Pancreas (tissue), 10 donors: ENCODE data around the gene MYMK. TPM values are rescaled to one million over a fixed set of nuclear protein-coding genes. Genes with fewer than 3 reads are reported as not detected.
A peak's percentile ranks its signal among the peaks of the same experiment; 100 is the strongest.

ENCODE experiments used
- ATAC-seq, 4 donors: fragments of 200-7000 bp; cut with Tn5 transposase; one replicate each; pipeline versions ENCODE4 v1.8.0 to v1.9.1; 2020; ENCODE audit warnings: mild to moderate bottlenecking in 4 of 4, moderate library complexity in 4 of 4
- DNase-seq, 6 donors: peaks; one replicate each; pipeline ENCODE4 v3.0.0-alpha.2; 2020
- FAIRE-seq: peaks from 2 replicates; lab custom pipeline; 2012; peaks lifted over from hg19 to GRCh38; lab: Jason Lieb, UNC
- H3K27ac ChIP-seq, 4 donors: fragments of 200-600 bp; sonication (generic); 1 replicate in 3 of 4; 2 replicates in 1 of 4; pipeline versions ENCODE4 v1.5.0 to v1.8.0; 2020
- H3K27me3 ChIP-seq, 4 donors: fragments of 200-600 bp; one replicate each; pipeline ENCODE4 v1.8.0; 2021
- H3K36me3 ChIP-seq, 3 donors: fragments of 200-600 bp; sonication (generic) in 1 of 3; one replicate each; pipeline versions ENCODE4 v1.5.0 to v1.8.0; 2020 to 2021
- H3K4me1 ChIP-seq, 3 donors: fragments of 200-600 bp; one replicate each; pipeline ENCODE4 v1.8.0; 2021
- H3K4me3 ChIP-seq, 4 donors: fragments of 200-600 bp; sonication (generic) in 2 of 4; one replicate each; pipeline versions ENCODE4 v1.5.0 to v1.8.0; 2020 to 2021
- H3K9me3 ChIP-seq, 4 donors: fragments of 200-600 bp; one replicate each; pipeline ENCODE4 v1.8.0; 2021
- WGBS, 2 donors: extraction: QIAGEN DNeasy Blood & Tissue Kit; methylation state at CpG; one replicate each; pipeline ENCODE4 v1.1.7; 2013; 5-methylcytosine and 5-hydroxymethylcytosine counted together
- intact Hi-C, 3 donors: fragments of 100-400 bp; cut with DNase I; formaldehyde crosslinking; loops; one replicate each; pipeline versions ENCODE4 v1.11.1 to v1.14.2; 2022
- polyA plus RNA-seq, 2 donors: library from polyadenylated mRNA; stranded (reverse); fragments of 200-250 nt; gene quantifications; one replicate each; pipeline ENCODE4 v1.2.3, GENCODE V29; 2013
- total RNA-seq, 6 donors: library from RNA; stranded (reverse); fragmentation: NEBNext Ultra II Directional in 4 of 6; extraction: Animal tissue kit (Norgen Biotek cat#: 25700) in 4 of 6; gene quantifications; one replicate each; pipeline versions ENCODE4 v1.2.1 to v1.2.4, GENCODE V29; 2021 to 2023
- TF ChIP-seq, protein P1 (sequence below), 4 donors: fragments of 200-600 bp; sonication (generic) in 3 of 4; IDR thresholded peaks; one replicate each; pipeline versions ENCODE4 v1.5.0 to v1.8.0; 2021; ENCODE audit warnings: antibody characterized with exemption in 4 of 4
- donor health status: healthy with polysubstance abuse.
- donor health status: DM: no; HTN: no; CAD: no; lungs with moderate emphysema.
- donor health status: DM: no; HTN: no; CAD: no.
- donor health status: control.
- donor health status: control.
- donor health status: Bipolar disorder and iron deficiency.
- donor health status: DM: yes; HTN: yes; CAD: no.
- donor health status: DM: no; HTN: no; CAD: no.
- donor health status: DM: no; HTN: no; CAD: no.
- donor health status: DM: yes; HTN: yes; CAD: no.

The MYMK gene
- total RNA-seq (not detected), polyA plus RNA-seq (not detected)

GRCh38 chr9:133524679-133525228 lies at the start of gene MYMK:
MYMK (minus strand) TSS chr9:133524959; CDS start chr9:133524844, 115 bp downstream.
- Histone ChIP-seq H3K4me1 (no peaks in the 10 kb centered on the region), H3K9me3 (no peaks in the 10 kb centered on the region), H3K27me3 (no peaks in the 10 kb centered on the region), H3K27ac (no peak within 1 kb of the TSS), H3K4me3 (no peak within 1 kb of the TSS), H3K36me3 (no peaks in the 10 kb centered on the region)
- peak in 2 of 6 donors; percentile 17 to 37 for DNase-seq
- 91 to 96% methylated on average over 17 of the region's 17 CpGs for WGBS, 2 donors
- no peak for ATAC-seq
- FAIRE-seq, result no peak
- intact Hi-C loops, result no loop called here
- TF ChIP-seq, protein P1, sequence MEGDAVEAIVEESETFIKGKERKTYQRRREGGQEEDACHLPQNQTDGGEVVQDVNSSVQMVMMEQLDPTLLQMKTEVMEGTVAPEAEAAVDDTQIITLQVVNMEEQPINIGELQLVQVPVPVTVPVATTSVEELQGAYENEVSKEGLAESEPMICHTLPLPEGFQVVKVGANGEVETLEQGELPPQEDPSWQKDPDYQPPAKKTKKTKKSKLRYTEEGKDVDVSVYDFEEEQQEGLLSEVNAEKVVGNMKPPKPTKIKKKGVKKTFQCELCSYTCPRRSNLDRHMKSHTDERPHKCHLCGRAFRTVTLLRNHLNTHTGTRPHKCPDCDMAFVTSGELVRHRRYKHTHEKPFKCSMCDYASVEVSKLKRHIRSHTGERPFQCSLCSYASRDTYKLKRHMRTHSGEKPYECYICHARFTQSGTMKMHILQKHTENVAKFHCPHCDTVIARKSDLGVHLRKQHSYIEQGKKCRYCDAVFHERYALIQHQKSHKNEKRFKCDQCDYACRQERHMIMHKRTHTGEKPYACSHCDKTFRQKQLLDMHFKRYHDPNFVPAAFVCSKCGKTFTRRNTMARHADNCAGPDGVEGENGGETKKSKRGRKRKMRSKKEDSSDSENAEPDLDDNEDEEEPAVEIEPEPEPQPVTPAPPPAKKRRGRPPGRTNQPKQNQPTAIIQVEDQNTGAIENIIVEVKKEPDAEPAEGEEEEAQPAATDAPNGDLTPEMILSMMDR (IDR thresholded peaks at IDR 0.05), result no peak

DNA sequence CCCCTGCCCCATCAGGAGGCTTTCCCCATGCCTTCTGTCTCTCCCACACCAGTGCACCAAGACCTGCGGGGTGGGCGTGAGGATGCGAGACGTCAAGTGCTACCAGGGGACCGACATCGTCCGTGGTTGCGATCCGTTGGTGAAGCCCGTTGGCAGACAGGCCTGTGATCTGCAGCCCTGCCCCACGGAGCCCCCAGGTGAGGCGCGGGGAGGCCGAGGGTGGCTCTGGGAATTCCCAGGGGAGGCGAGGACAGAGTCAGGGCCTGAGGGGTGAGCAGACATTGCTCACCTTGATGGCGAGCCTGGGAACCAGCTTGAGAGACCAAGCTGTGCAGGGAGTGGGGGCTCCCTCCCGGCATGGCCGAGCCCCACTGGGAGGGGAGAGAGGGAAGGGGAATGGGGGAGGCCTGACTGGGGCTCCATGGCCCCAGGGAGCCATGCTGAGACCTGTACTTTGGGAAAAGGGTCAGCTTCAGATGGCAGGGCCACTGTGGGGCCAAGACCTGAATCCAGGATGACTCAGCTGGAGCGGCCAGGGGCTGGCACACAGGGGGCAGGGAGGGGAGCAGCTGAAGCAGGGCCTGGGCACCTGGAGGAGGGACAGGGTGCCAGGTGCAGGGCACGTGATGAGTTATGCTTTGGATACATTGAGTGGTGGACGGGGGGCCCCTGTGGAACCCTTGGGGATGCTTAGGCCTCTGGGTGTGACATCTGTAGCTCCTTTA lies 49.2 kb upstream of the MYMK start:
- intact Hi-C loops, result no loop called here
- DNase-seq (peak in 1 of 6 donors; percentile 75), FAIRE-seq (no peak), ATAC-seq (no peak)
- WGBS, 2 donors, result 77 to 86% methylated on average over 20 to 21 of the region's 21 CpGs
- no peaks in the 10 kb centered on the region for H3K4me1 ChIP-seq
- no peak overlapping the region for H3K27ac ChIP-seq
- no peaks in the 10 kb centered on the region for H3K9me3 ChIP-seq
- TF ChIP-seq, protein P1 (IDR thresholded peaks at IDR 0.05), result no peak
- H3K36me3 ChIP-seq, result no peaks in the 10 kb centered on the region
- no peak overlapping the region for H3K4me3 ChIP-seq
- H3K27me3 ChIP-seq, result no peaks in the 10 kb centered on the region

GRCh38 chr9:133572821-133573361 lies 48.1 kb upstream of the MYMK start:
- TF ChIP-seq, protein P1 (IDR thresholded peaks at IDR 0.05), result no peak
- no peaks in the 10 kb centered on the region for H3K36me3 ChIP-seq
- DNase-seq (peak in 1 of 6 donors; percentile 66), FAIRE-seq (no peak), ATAC-seq (peak in 1 of 4 donors; percentile 43)
- no peak overlapping the region for H3K27ac ChIP-seq
- no peak overlapping the region for H3K4me3 ChIP-seq
- intact Hi-C loops, result no loop called here
- H3K9me3 ChIP-seq, result no peaks in the 10 kb centered on the region
- H3K4me1 ChIP-seq, result no peaks in the 10 kb centered on the region
- H3K27me3 ChIP-seq, result no peaks in the 10 kb centered on the region
- WGBS, 2 donors, result 37 to 42% methylated on average over 14 to 15 of the region's 15 CpGs

DNA sequence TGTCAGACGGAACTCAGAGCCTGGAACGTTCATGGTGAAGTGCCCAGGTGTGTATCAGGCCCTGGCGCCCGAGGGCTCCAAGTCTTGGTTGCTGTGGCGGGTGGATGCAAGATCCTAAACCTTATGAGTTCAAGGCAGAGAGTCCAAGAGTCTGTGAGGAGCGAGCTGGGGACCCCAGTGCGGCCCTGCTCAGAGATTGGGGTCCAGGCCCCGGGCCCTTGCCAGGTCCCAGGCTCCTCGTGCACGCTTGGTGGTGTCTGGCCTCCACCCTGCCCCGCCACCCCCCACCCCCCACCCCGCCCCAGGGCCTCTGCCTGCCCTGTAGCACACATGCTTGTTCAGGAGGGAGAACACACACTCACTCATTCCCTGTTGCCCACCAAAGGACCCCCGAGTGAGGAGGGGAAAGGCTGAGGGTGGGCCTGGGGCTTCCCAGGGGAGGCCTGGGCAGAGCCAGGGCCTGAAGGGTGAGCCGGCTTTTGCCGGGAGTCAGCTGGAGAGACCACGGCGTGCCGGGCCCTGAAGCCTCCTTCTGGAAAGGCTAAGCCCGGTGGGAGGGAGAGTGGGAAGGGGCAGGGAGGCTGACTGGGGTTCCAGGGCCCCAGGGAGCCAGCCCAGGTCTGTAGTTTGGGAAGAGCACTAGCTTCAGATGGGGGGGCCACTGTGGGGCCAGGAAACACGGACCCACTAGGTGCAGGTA lies 47.3 kb upstream of the MYMK start:
- H3K9me3 ChIP-seq, result no peaks in the 10 kb centered on the region
- DNase-seq (peak in 1 of 6 donors; percentile 40), ATAC-seq (no peak), FAIRE-seq (no peak)
- H3K27ac ChIP-seq, result no peak overlapping the region
- WGBS, 2 donors, result 72 to 85% methylated on average over 19 to 20 of the region's 20 CpGs
- H3K36me3 ChIP-seq, result no peaks in the 10 kb centered on the region
- H3K4me1 ChIP-seq, result no peaks in the 10 kb centered on the region
- TF ChIP-seq, protein P1 (IDR thresholded peaks at IDR 0.05), result no peak
- no peaks in the 10 kb centered on the region for H3K27me3 ChIP-seq
- intact Hi-C loops, result no loop called here
- H3K4me3 ChIP-seq, result no peak overlapping the region
